ENCODE measurements around the gene CCDC73.
"Not testable (repeated sequence)": the region's sequence is repeated elsewhere in the genome, so short reads cannot be mapped to it uniquely, and the experiment has no call there.

The CCDC73 gene

GRCh38 chr11:32794439-32794838 is at the start of gene CCDC73:
TSS of gene CCDC73 (minus strand) at chr11:32794662. CDS start at chr11:32760243, 34,419 bp downstream.
- no peak for DNase-seq

GRCh38 chr11:32843544-32843943 is 49.1 kb upstream of the CCDC73 start:
- DNase-seq = no peak

- no peak for DNase-seq
Measured at GRCh38 chr11:32840587-32840986, 46.1 kb upstream of the CCDC73 start.

- no peak for DNase-seq
Measured at GRCh38 chr11:32839308-32839707, 44.8 kb upstream of the CCDC73 start.

GRCh38 chr11:32838505-32839274 is 44.2 kb upstream of the CCDC73 start:
- DNase-seq = no peak

- no peak for DNase-seq
Measured at GRCh38 chr11:32836946-32837345, 42.5 kb upstream of the CCDC73 start.

GRCh38 chr11:32833921-32834320 is 39.5 kb upstream of the CCDC73 start:
- DNase-seq = no peak

GRCh38 chr11:32831221-32831620 is 36.8 kb upstream of the CCDC73 start:
- DNase-seq = no peak

GRCh38 chr11:32830796-32831195 is 36.3 kb upstream of the CCDC73 start:
- DNase-seq = no peak

GRCh38 chr11:32830413-32830738 is 35.9 kb upstream of the CCDC73 start:
- DNase-seq = no peak

GRCh38 chr11:32829680-32830412 is 35.4 kb upstream of the CCDC73 start, which contains the start of gene PRRG4:
TSS of gene PRRG4 (plus strand) at chr11:32829927. CDS start at chr11:32830530, 603 bp downstream.
- no peak for DNase-seq

- no peak for DNase-seq
Measured at GRCh38 chr11:32829157-32829679, 34.8 kb upstream of the CCDC73 start.

GRCh38 chr11:32827276-32827675 is 32.8 kb upstream of the CCDC73 start:
- DNase-seq = no peak

- no peak for DNase-seq
Measured at GRCh38 chr11:32826113-32826512, 31.7 kb upstream of the CCDC73 start.

- not testable (repeated sequence) for DNase-seq
Measured at GRCh38 chr11:32823617-32824016, 29.2 kb upstream of the CCDC73 start.

- no peak for DNase-seq
Measured at GRCh38 chr11:32821917-32822560, 27.6 kb upstream of the CCDC73 start.

- DNase-seq = no peak
Measured at GRCh38 chr11:32821517-32821916, 27.1 kb upstream of the CCDC73 start.

- DNase-seq = no peak
Measured at GRCh38 chr11:32820497-32820896, 26.0 kb upstream of the CCDC73 start.

- no peak for DNase-seq
Measured at GRCh38 chr11:32819187-32819586, 24.7 kb upstream of the CCDC73 start.

GRCh38 chr11:32817852-32818183 is 23.4 kb upstream of the CCDC73 start:
- no peak for DNase-seq

- no peak for DNase-seq
Measured at GRCh38 chr11:32817181-32817851, 22.9 kb upstream of the CCDC73 start.

- DNase-seq = peak; percentile 41
Measured at GRCh38 chr11:32809313-32809712, 14.9 kb upstream of the CCDC73 start.

GRCh38 chr11:32796425-32796824 is 2.0 kb upstream of the CCDC73 start:
- DNase-seq = no peak

Data from CD4-positive, alpha-beta T cell treated with Interleukin-4 for 4 hours (primary cell).